HL-60/S4 treated with retinoic acid at 250 ng/mL for 4 days and 3 days (cell line): ENCODE data around the gene ATF1.

Source experiments
- in situ Hi-C: fragments of 300-500 bp; cut with MboI; formaldehyde crosslinking; loops from 2 replicates; pipeline ENCODE4 v1.7.0; 2022; ENCODE audit warnings: low sequenced_read_pairs

The ATF1 gene

DNA sequence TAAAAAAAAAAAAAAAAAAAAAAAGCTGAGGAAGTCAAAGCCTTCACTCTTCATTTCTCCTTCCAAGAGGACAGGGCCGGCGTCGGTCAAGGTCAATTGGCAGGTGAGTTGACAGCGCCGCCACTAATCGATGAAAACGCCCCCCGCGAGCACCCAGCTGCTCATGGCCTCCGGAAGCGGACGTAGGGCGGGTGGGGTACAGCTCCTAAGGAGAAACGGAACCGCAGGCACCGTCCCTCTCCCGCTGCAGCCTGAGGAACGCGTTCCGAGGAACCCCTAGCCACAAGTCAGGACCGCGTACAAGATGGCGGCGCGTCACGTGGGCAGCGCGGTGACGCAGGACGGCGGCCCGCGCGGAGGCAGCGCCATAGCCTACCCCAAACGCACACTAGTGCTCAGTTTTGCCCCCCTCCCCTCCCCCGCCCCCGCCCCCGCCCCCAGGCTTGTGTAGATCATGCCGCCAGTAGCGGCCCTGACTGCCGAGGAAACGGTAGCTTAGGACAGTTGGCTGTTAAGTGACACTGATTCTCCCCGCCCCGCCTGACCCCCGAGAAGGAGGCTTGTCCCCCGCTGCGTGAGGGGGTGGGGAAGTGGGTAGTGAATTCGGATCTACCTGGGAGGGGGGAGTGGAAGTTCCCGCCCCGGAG lies at the start of gene ATF1:
TSS of gene ATF1 (plus strand) at position 463 of the 647 bp plus-strand sequence. CDS start 16,045 bp downstream, outside the sequence.
- in situ Hi-C loops: no loop called here

DNA sequence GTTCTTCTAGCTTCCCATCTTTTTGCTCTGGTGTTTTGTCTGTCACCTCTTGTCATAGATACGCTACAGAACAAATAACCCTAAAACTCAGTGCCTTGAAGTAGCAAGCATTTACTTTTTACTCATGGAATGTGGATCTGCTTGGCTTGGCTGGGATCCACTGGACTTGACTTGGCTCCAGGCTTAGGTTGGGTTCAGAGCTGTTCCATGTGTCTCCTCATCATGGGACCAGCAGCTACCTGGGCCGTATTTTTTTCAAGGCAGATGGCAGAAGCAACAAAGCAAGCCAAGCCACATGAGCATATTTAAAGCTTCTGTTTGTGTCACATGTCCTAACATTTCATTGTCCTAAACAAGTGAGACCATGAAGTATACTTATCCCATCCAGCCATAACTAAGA lies 48.7 kb upstream of the ATF1 start:
- in situ Hi-C loops: no loop called here

DNA sequence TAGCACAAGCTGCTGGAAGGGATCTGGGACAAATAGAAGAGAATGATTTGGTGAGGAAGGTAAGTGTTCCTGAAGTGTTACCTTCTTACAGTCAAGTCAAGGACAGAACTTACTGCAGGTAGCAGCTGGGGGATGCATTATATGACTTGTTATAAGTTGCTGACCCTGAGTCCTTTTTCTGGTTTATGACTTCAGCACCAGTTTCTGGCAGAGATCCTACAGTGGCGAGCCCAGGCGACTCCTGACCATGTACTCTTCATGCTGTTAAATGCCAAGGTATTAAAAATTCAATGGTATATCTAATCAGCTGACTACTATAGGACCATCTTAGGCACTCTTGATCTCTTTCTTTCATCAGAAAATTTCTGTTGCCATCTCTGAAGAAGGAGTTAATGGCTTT lies 45.1 kb upstream of the ATF1 start:
- in situ Hi-C loops: no loop called here

DNA sequence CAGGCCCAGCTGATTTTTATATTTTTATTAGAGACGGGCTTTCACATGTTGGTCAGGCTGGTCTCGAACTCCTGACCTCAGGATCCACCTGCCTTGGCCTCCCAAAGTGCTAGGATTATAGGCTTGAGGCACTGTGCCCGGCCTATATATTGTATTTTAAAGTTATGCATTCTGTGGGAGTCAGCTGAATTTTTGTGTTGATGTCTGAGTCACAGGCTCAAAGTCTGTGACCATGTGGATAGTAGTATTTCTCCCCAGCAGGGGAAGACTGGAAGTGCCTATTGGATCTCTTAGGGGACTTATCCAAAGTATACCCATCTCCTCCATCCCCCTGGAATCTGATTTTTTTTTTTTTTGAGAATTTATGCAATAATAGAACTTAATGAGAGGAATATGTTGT lies 43.8 kb upstream of the ATF1 start:
- in situ Hi-C loops: no loop called here

DNA sequence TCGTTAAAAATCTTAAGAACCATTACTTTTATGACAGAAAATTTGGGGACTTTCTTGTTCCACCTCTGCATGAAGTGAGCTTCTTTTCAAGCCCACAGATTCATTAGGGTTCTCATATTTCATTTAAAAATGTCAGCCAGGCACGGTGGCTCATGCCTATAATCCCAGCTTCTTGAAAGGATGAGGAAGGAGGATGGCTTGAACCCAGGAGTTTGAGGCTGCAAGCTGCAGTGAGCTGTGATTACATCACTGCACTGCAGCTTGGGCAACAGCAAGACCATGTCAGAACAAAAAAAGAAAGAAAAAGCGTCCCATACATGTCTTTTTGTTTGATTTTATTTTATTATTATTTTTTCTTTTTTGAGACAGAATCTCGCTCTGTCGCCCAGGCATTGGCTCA lies 43.4 kb upstream of the ATF1 start:
- in situ Hi-C loops: no loop called here

DNA sequence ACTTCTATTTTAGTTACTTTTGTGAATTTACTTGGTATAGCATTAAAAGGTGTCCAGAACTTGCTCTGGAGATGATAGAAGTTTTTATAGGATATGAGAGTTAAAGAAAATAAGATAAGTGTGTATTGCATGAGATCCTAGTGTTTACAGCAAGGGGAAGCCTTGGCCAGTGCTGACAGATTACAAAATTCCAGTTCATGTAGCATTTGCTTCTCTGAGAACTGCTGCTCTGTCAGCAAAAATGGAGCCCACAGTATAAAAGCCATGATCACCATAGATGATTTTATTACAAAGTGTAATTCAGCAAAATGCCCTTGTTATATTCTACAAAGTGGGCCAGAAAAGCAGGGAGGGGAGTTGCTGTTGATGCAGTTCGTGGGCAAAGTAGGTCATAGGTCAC lies 40.0 kb upstream of the ATF1 start:
- in situ Hi-C loops: no loop called here

DNA sequence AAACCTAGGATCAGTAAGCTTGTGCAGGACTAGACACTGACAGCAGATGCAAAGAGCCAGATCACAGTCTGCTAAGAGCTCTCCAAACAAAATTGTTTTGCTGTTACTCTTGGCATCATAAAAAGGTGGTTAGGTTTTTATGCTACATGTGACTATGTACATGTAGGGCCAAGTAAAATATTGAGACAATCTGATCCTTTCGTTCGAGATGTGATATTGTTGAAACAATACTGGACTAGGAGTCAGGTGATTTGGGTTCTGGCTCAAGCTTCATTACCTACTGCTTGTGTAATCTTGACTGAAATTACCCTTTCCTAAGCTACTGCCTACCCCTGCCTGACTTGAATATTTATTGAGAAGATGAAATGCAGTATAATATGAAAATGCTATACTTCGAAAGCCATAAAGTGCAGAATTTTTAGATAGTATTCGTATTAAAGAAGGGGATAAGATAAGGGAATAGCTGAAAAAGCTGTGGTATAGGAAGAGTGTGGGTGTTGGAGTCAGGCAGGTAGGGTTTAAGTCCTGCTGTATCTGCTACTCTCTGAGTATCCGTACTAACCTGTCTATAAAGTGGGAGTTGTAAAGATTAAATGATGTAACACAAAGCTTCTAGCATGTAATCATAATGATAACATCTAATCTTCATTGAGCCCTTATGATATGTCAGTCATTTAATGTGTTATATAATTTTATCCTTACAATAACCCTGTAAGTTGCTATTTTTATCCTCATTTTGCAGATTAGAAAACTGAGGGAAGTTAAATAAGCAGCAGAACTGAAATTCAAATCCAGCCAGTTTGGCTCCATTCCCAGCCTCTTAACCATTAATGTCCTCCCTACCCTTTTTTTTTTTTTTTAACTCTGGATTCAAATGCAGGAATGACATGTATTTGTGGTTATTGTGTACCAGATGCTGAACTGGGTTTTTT lies 38.6 kb upstream of the ATF1 start:
- in situ Hi-C loops: no loop called here

DNA sequence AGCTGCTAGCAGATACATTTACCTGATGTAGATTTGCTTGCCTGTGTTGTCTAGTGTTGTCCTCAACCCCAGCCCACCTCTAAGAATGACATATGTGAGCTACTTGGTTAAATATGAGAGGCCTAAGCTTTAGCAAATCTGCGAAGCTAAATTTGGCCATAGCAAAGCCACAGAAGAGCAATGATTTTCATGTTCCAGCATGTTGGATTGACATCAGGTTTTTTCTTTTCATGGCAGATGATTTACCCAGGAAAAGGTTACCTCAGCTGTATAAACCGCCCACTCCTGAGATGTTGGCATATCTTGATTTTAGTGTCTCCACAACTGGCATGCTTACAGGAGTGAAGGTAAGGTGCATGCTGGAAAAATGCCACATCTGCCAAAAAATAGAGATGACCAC lies 36.4 kb upstream of the ATF1 start:
- in situ Hi-C loops: no loop called here

DNA sequence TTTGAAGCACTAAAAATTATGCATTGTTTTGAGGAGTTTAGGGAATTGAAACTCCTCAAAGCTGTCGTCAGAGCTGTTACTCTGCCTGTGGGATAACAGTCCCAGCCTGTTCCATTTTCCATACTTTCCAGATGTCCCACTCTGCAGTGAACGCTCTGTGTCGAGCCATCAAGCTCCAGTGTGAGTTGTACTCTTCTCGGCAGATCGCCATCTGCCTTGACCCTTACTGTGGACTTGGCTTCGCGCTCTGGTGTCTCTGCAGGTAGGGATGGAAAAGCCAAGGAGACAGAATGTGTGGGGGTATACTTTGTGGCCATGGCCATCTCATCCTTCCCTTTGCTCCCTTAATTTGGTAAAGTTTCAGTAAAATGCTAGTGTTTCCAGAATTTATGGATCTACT lies 35.5 kb upstream of the ATF1 start:
- in situ Hi-C loops: no loop called here

DNA sequence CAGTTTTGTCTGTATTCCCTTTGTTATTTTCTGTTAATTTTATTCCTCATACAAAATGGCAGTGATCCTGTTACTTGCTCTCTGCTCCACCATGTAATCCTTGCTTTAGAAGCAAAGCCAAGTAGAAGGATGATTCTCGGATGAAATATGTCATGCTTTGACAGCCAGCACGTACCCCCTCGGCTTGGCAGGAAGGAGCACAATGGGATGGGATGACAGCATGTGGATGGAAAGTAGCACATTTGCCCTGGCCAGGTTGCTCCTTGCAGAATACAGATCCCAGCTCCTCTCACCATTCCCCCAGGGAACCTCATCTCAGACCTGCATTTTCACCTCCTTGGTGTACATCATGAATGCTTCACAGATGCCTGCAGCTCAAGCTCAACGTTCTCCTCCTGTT lies 35.1 kb upstream of the ATF1 start:
- in situ Hi-C loops: no loop called here

DNA sequence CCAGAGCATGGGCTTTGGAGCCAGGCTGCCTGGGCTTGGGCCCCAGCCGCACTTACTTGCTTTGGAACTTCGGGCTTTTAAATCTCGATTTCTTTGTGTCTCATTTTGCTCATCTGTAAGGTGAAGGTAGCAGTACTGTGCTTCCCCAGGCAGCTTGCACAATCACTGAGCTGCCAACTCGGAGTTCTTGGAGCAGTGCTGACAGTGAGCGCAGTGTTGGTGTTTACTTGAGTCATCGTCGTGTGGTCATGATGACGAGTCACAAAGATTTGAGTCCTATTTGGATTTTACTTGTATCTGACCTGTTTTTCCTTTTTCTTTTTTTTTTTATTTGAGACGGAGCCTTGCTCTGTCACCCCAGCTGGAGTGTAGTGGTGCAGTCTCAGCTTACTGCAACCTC lies 31.3 kb upstream of the ATF1 start:
- in situ Hi-C loops: no loop called here

DNA sequence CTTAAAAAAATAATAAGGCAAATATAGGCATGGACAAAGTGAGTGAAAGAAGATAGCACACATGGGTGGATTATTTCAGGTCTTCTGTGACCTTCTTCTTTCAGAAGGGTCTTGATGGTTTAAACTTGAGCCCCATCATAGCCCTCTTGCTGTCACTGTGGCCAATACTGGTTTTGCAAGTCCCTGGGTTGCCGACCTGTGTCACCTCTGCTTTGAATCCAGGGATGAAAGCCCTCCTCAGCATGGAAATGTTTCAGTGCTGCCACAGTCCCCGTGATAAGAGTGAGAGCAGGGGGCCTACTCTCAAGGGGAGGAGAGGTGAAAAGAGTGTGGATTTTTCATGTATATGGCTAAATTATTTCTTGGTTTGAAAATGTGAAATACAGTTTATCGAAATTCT lies 30.2 kb upstream of the ATF1 start:
- in situ Hi-C loops: no loop called here

DNA sequence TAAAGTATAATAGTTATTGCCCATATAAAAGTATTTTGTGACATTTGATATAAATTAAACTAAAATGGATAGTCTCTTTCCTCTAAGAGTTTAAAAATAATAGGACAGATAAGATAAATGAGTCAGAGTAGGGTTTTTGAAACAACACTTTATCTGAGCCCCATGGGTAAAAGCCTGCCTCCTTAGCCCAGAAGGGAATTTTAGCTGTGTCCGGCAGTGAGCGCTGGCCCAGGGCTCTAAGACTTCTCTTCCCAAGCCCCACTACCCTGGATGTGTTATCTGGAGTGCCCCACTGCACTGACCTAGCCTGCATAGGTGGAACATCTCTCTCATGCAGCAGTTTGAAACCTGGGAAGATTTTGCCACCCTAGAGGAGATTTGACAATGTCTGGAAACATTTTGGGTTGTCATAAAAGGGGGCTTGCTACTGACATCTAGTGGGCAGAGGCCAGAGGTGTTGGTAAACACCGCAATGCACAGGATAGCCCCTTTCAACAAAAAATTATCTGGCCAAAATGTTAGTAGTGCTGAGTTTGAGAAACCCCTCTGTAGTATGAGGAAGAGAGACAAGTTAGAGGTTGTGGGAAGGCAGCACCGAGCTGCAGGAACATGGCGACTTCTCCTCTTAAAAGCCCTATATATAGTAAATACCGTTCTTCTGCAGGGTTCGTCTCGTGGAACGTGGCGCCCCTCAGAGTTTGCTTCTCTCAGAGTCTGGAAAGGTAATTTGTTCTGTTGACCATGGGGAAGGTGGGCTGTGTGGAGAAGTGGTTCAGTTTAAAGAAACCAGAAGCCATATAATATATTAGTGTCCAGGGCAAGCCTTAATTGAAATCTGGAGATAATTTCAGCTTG lies 29.3 kb upstream of the ATF1 start:
- in situ Hi-C loops: no loop called here

DNA sequence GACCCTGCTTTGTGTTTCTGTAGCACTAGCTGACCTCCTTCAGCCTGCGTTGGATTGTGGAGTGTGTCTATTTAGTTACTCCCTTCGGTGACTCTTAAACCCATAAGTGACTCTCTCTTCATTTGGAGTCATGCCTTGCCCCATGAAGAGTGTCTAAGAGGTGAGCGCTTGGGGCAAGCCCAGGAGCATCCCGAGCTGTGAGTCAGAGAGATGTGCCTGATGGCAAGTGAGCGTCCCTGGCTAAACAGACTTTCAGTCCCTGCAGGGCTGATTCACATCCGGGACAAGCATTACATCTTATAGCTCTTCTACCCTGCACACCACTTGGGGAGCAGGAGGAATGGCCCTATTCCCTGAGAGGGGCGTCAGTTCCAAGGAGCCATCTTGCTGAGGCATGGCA lies 24.3 kb upstream of the ATF1 start:
- in situ Hi-C loops: no loop called here

DNA sequence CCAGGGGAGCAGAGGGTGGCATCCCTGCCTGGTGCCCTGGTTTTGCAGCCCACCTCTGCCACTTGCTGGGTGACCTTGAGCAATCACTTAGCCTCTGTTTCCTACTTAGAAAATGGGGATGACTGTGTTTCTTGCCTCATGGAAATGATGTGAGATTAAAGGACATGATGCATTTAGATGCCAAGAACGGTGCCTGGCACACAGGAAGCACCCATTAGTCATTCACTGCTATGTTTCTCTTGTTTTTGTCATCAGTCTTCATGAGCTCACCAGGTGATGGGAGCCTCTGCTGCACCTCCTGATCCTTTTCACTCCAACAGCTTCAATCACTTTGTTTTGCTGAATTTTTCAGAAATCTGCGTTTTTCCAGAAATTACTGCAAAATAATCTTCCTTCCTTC lies 23.6 kb upstream of the ATF1 start:
- in situ Hi-C loops: no loop called here

DNA sequence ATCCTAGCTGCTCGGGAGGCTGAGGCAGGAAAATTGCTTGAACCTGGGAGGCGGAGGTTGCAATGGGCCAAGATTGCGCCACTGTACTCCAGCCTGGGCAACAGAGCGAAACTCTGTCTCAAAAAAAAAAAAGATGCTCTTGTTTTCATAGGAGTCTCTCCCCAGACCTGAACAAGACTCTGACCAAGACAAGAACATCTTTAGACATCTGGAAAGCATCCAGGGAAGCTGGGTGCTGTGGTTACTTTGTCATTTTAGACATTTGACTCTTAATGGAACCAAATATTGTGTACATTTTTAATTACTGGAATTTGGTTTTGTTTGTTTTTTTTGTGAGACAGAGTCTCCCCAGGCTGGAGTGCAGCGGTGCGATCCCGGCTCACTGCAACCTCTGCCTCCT lies 21.1 kb upstream of the ATF1 start:
- in situ Hi-C loops: no loop called here

DNA sequence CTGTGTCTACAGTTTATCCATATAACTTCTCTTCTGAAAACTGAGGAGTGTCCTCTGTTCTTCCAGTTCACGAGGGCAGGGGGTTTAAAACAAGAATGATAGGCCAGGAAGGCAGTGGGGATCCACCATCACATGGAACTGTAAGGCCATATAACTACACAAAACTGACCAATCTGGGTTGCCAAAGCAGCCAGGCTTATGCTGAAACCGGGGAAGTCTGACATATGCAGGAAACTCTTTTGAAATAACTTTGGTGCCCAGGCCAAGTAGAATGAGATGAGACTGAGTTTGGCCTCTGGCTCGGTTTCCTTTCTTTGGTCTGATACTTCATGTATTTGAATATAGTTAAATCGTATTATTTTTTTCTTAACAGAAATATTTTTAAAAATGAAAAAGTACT lies 18.0 kb upstream of the ATF1 start:
- in situ Hi-C loops: no loop called here

DNA sequence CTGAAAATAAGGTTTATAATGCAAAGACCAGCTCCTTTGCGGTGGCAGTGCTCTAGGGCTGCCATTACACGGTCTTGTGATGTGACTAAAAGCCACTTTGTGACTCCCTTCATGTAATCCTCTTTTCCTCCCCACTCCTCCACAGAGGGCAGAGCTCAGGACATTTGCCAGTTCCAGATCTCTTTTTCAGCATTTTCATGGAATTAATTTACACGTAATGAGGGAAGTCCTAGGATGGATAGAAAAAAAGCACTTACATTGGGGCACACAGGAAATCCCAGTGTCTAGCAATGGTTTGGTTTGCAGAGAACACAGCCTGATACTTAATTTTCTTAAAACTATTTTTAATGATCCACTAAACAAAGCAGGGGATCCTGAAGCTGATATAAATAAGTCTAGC lies 17.5 kb upstream of the ATF1 start:
- in situ Hi-C loops: no loop called here

DNA sequence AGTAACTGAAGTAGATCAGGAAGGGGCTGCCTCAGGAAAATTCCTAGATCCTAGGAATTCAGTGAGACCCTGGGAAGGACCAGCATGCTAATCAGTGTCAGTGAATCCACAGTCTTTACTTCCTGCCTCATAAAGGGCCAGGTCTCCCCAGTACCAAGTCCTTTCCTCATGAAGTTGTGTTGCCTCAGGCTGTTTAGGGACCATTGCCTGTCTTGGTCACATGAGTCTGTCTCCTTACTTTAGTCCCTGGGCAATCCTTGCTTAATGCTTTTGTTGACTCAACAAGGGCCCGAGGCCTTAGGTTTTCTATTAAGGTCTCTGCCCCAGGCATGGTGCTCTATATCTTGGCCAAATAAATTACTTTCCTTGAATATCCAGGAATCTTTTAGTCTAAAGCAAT lies 16.1 kb upstream of the ATF1 start:
- in situ Hi-C loops: no loop called here

DNA sequence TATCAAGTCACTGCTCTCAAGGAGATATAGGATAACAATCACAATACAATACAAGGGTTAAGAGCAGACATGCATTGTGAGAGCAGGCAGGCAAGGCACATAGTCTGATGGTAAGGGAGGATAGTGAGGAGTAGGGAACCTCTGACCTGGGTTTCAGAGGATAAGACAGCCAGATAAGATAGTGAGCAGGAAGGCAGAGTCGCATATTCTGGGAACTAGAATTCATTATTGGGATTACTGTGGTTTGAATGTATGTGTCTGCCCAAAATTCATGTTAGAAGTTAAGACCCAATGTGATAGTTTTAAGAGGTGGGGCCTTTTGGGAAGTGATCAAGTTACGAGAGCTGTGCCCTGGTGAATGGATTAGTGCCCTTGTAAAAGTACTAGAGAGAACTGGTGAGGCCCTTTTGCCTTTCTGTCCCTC lies 14.4 kb upstream of the ATF1 start:
- in situ Hi-C loops: no loop called here

DNA sequence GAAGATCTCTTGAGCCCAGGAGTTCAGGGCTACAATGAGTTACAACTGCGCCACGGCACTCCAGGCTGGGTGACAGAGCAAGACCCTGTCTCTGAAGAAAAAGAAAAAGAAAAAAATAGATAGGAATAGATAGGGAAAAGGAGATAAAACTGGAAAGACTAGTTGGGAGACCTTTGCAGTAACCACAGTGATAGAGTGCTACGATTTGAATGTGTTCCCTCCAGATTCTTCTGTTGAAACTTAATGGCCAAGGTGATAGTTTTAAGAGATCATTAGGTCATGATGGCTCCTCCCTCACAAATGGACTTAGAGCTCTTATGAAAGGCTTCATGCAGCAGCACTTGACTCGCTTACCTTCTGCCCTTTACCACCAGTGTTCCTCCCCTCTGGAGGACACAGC lies 13.5 kb upstream of the ATF1 start:
- in situ Hi-C loops: no loop called here
